Endothelial cell of umbilical vein (primary cell): ENCODE measurements around the gene KLHL42. TPM values are rescaled to one million over a fixed set of nuclear protein-coding genes. Genes with fewer than 3 reads are reported as not detected.

ENCODE experiments used
- BruUV-seq: library from RNA; stranded (reverse); fragments of 400-500 nt; replicated peaks from 2 replicates; lab custom pipeline; 2021; lab: Mats Ljungman, UMichigan
- CTCF ChIA-PET: fragments of 300-600, 350-600 bp; sonication (Branson Sonifier 250); formaldehyde crosslinking; loops from one replicate; lab custom pipeline; 2021; ENCODE audit warnings: antibody characterized with exemption, inconsistent platforms; lab: Charles Lee
- POLR2A ChIA-PET: fragments of 300-600, 350-600 bp; sonication (Branson Sonifier 250); formaldehyde crosslinking; loops from one replicate; lab custom pipeline; 2021; ENCODE audit warnings: antibody characterized with exemption, inconsistent platforms; lab: Charles Lee
- DNase-seq: peaks from one replicate; pipeline ENCODE4 v3.0.0-alpha.2; 2011; ENCODE audit warnings: low read depth, low spot score
- FAIRE-seq: peaks from 2 replicates; lab custom pipeline; 2011; peaks lifted over from hg19 to GRCh38; lab: Jason Lieb, UNC
- H2AFZ ChIP-seq: 2 replicates; pipeline ENCODE4 v1.6.0; 2012; ENCODE audit warnings: low read depth, low read length, control low read depth, inconsistent platforms
- H3K27ac ChIP-seq: 2 replicates; pipeline ENCODE4 v1.5.1; 2011; ENCODE audit warnings: low read depth, mild to moderate bottlenecking, control low read depth, low read length, moderate library complexity; ENCODE audit not compliant: insufficient read depth
- H3K27me3 ChIP-seq, 2 experiments: 2 replicates each; pipeline versions ENCODE4 v1.6.0 to v1.6.1; 2011; ENCODE audit warnings: low read length in 2 of 2, mixed read lengths in 1 of 2; ENCODE audit not compliant: control insufficient read depth in 2 of 2, insufficient read depth in 2 of 2
- H3K36me3 ChIP-seq, 2 experiments: 2 replicates in 1 of 2; 3 replicates in 1 of 2; pipeline ENCODE4 v1.5.1; 2011; ENCODE audit warnings: low read length in 2 of 2, mild to moderate bottlenecking in 1 of 2, moderate library complexity in 1 of 2; ENCODE audit not compliant: control insufficient read depth in 2 of 2, insufficient read depth in 2 of 2; ENCODE audit errors: extremely low read depth in 1 of 2
- H3K4me1 ChIP-seq: 3 replicates; pipeline ENCODE4 v1.5.1; 2011; ENCODE audit warnings: mild to moderate bottlenecking, low read length; ENCODE audit not compliant: control insufficient read depth, insufficient read depth; ENCODE audit errors: extremely low read depth
- H3K4me2 ChIP-seq: 2 replicates; pipeline ENCODE4 v1.6.1; 2011; ENCODE audit warnings: low read length, control low read depth, mixed read lengths; ENCODE audit not compliant: insufficient read depth
- H3K4me3 ChIP-seq, 3 experiments: fragments of 200-600 bp in 1 of 3; sonication (generic), shearing (Covaris generic) in 1 of 3; replicated peaks in 1 of 3; 2 replicates each; pipeline ENCODE4 v1.5.1; 2011 to 2016; ENCODE audit warnings: control low read depth in 3 of 3, low read length in 3 of 3, mild to moderate bottlenecking in 2 of 3, inconsistent platforms in 1 of 3, low read depth in 1 of 3, moderate library complexity in 1 of 3; ENCODE audit not compliant: insufficient read depth in 1 of 3
- H3K79me2 ChIP-seq: 2 replicates; pipeline ENCODE4 v1.6.0; 2012; ENCODE audit warnings: low read length, inconsistent platforms; ENCODE audit not compliant: control insufficient read depth, insufficient read depth
- H3K9ac ChIP-seq: replicated peaks from 2 replicates; pipeline ENCODE3; 2011; ENCODE audit warnings: low read length, control low read depth; ENCODE audit not compliant: insufficient read depth; ENCODE audit errors: extremely low read depth
- H3K9me1 ChIP-seq: replicated peaks from 3 replicates; pipeline ENCODE4 v1.6.0; 2011; ENCODE audit warnings: mild to moderate bottlenecking, low read length; ENCODE audit not compliant: control insufficient read depth, insufficient read depth; ENCODE audit errors: extremely low read depth
- H3K9me3 ChIP-seq: replicated peaks from 2 replicates; pipeline ENCODE4 v1.5.1; 2012; ENCODE audit warnings: low read length, inconsistent platforms; ENCODE audit not compliant: control insufficient read depth, insufficient read depth
- H4K20me1 ChIP-seq: replicated peaks from 2 replicates; pipeline ENCODE3; 2011; ENCODE audit warnings: mild to moderate bottlenecking, low read length; ENCODE audit not compliant: control insufficient read depth, insufficient read depth; ENCODE audit errors: extremely low read depth
- CTCF ChIP-seq, 2 donors: IDR thresholded peaks; 1 replicate in 1 of 2; 2 replicates in 1 of 2; pipeline ENCODE4 v1.5.1; 2011; ENCODE audit warnings: low read length in 2 of 2, mild to moderate bottlenecking in 2 of 2, moderate library complexity in 2 of 2, control low read depth in 1 of 2, inconsistent platforms in 1 of 2, low read depth in 1 of 2; ENCODE audit not compliant: insufficient read depth in 1 of 2; ENCODE audit errors: extremely low read depth in 1 of 2
- EZH2 ChIP-seq: IDR thresholded peaks from 2 replicates; pipeline ENCODE4 v1.6.1; 2012; ENCODE audit warnings: borderline replicate concordance, low read depth, mild to moderate bottlenecking, moderate library complexity, low read length, inconsistent platforms; ENCODE audit not compliant: severe bottlenecking
- FOS ChIP-seq: IDR thresholded peaks from 2 replicates; pipeline ENCODE4 v1.6.1; 2011; ENCODE audit warnings: mild to moderate bottlenecking, low read length, moderate library complexity, borderline replicate concordance; ENCODE audit not compliant: insufficient read depth
- JUN ChIP-seq: IDR thresholded peaks from 2 replicates; pipeline ENCODE4 v1.6.1; 2011; ENCODE audit warnings: borderline replicate concordance, low read depth; ENCODE audit not compliant: insufficient read length, insufficient read depth
- MAX ChIP-seq: IDR thresholded peaks from 2 replicates; pipeline ENCODE4 v1.6.1; 2011; ENCODE audit not compliant: insufficient read depth, insufficient read length
- dilution Hi-C: fragments of 300-500 bp; cut with MboI; formaldehyde crosslinking; loops from one replicate; pipeline ENCODE4 v1.15.0; 2019; ENCODE audit warnings: low sequenced_read_pairs; ENCODE audit not compliant: extremely low pct_ligation_motif_present
- intact Hi-C: fragments of 100-400 bp; cut with micrococcal nuclease; formaldehyde crosslinking; loops from one replicate; pipeline ENCODE4 v1.10.0; 2022
- polyA plus RNA-seq, 4 experiments: library from polyadenylated mRNA; depleted of rRNA in 3 of 4; stranded (reverse) in 3 of 4; unstranded in 1 of 4; fragments of >200 nt; gene quantifications; 2 replicates each; pipeline versions ENCODE4 v1.2.1 to v1.2.3, GENCODE V29; 2011 to 2012; ENCODE audit warnings: missing spikeins in 1 of 4
- total RNA-seq: library from RNA; stranded (reverse); gene quantifications from 2 replicates; pipeline ENCODE4 v1.2.3, GENCODE V29; 2021

KLHL42 gene
- total and polyA plus RNA-seq, 2 donors (not counting 3 experiments of a cell fraction or from before 2014, with no cell fraction given) = 20.1 to 36.2 TPM

- H3K4me2 ChIP-seq = no peak overlapping the region
- ChIA-PET POLR2A (no interaction called here), CTCF (interaction anchor here (1.1 to 3.0 kb wide), 4 partner anchors 17 to 184 kb away, joined by 3 to 9 read pairs (median 4); no protein-coding TSS in a partner anchor)
- dilution Hi-C loops = no loop called here
- H2AFZ ChIP-seq = no peak overlapping the region
- FAIRE-seq (no peak), DNase-seq (no peak)
- no peak overlapping the region for H3K9ac ChIP-seq
- no TSS peak for BruUV-seq
- H3K36me3 ChIP-seq = peaks cover 3 to 6% of the 10 kb centered on the region in 2 experiments
- H3K27ac ChIP-seq = no peak overlapping the region
- H3K9me3 ChIP-seq = no peaks in the 10 kb centered on the region
- no peak for TF ChIP-seq CTCF (IDR thresholded peaks at IDR 0.05; ENCODE audit: extremely low read depth in 1 of 2, insufficient read depth in 1 of 2, low read depth in 1 of 2, low read length in 2 of 2)
- no peak for TF ChIP-seq JUN
- no peak for TF ChIP-seq EZH2
- TF ChIP-seq MAX = no peak
- TF ChIP-seq FOS = no peak
- no peak overlapping the region for H3K4me3 ChIP-seq
- intact Hi-C loops = no loop called here
- no peaks in the 10 kb centered on the region for H3K79me2 ChIP-seq
- no peaks in the 10 kb centered on the region for H3K9me1 ChIP-seq
- H3K27me3 ChIP-seq = no peaks in the 10 kb centered on the region
- H3K4me1 ChIP-seq = no peaks in the 10 kb centered on the region
- no peaks in the 10 kb centered on the region for H4K20me1 ChIP-seq
Measured at GRCh38 chr12:27756670-27757195, 23.3 kb upstream of the KLHL42 start.
